ENCODE results near the gene OLIG1. TPM values are rescaled to one million over a fixed set of nuclear protein-coding genes. Genes with fewer than 3 reads are reported as not detected.

The OLIG1 gene
- total and polyA plus RNA-seq, 2 of the 4 experiments (the other 2 are of a cell fraction) = not detected

GRCh38 chr21:33031152-33031911, 38.6 kb upstream of the OLIG1 start:
- Histone ChIP-seq H3K9me3 (ENCODE audit: control insufficient read depth, insufficient read depth, low read length) (peaks cover 4% of the 10 kb centered on the region; the same call in 1 of the 2 replicates), H3K4ac (ENCODE audit: low read depth, low read length) (no peak overlapping the region), H2AFZ (replicated peaks; ENCODE audit: low read length, poor library complexity) (no peak overlapping the region), H2BK5ac (ENCODE audit: low read depth, low read length, poor library complexity, severe bottlenecking) (no peak overlapping the region), H3K36me3 (ENCODE audit: control insufficient read depth, insufficient read depth, low read length) (no peaks in the 10 kb centered on the region), H2AK5ac (ENCODE audit: low read depth, low read length) (no peak overlapping the region), H3K4me2 (ENCODE audit: low read depth, low read length) (no peak overlapping the region), H4K20me1 (ENCODE audit: insufficient read depth, low read length) (no peaks in the 10 kb centered on the region), H3K18ac (ENCODE audit: low read depth, low read length) (no peak overlapping the region), H3K14ac (replicated peaks; ENCODE audit: low read depth, low read length) (no peak overlapping the region), H2AK9ac (replicated peaks; ENCODE audit: low read depth, low read length, poor library complexity) (no peak overlapping the region), H3K27ac (ENCODE audit: insufficient read depth, low read length) (no peak overlapping the region), H4K8ac (ENCODE audit: low read depth in 2 of 2, low read length in 2 of 2) (no peak overlapping the region), H4K5ac (ENCODE audit: low read depth, low read length) (no peak overlapping the region), H3K4me1 (ENCODE audit: control insufficient read depth, insufficient read depth, low read length) (0 out of 2 replicates have a peak, but pooled peaks cover 2% of the 10 kb centered on the region), H3K9ac (ENCODE audit: low read depth, low read length) (no peak overlapping the region), H3K56ac (ENCODE audit: extremely low read depth, insufficient read depth, low read length) (no peak overlapping the region), H3K9me1 (ENCODE audit: insufficient read depth, low read length) (0 out of 2 replicates have a peak, but pooled peaks cover 4% of the 10 kb centered on the region), H3K4me3 (ENCODE audit: insufficient read depth, low read depth, low read length) (no peak overlapping the region), H3K27me3 (ENCODE audit: control insufficient read depth, insufficient read depth, low read length) (peaks cover 84% of the 10 kb centered on the region), H2BK120ac (ENCODE audit: low read depth, low read length) (no peak overlapping the region), H2BK20ac (ENCODE audit: low read depth, low read length) (no peak overlapping the region), H3K23ac (ENCODE audit: low read depth, low read length) (no peak overlapping the region), H4K91ac (ENCODE audit: insufficient read depth, low read depth, low read length) (no peak overlapping the region), H2BK15ac (ENCODE audit: low read depth, low read length) (no peak overlapping the region), H3K79me1 (ENCODE audit: low read depth in 1 of 2, low read length in 2 of 2) (no peaks in the 10 kb centered on the region)
- BruUV-seq (replicated peaks) = no TSS peak
- no peak for TF ChIP-seq SMC3 (IDR thresholded peaks at IDR 0.05; ENCODE audit: low read depth, low read length)
- TF ChIP-seq RAD21 (IDR thresholded peaks at IDR 0.05; ENCODE audit: low read length) = no peak
- no peak for TF ChIP-seq MXI1 (IDR thresholded peaks at IDR 0.05; ENCODE audit: borderline replicate concordance, low read depth, low read length)
- TF ChIP-seq CHD1 (IDR thresholded peaks at IDR 0.05; ENCODE audit: low read depth, low read length) = no peak
- TF ChIP-seq, protein P1, sequence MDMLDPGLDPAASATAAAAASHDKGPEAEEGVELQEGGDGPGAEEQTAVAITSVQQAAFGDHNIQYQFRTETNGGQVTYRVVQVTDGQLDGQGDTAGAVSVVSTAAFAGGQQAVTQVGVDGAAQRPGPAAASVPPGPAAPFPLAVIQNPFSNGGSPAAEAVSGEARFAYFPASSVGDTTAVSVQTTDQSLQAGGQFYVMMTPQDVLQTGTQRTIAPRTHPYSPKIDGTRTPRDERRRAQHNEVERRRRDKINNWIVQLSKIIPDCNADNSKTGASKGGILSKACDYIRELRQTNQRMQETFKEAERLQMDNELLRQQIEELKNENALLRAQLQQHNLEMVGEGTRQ (IDR thresholded peaks at IDR 0.05; ENCODE audit: low read depth, low read length) = no peak
- no peak for TF ChIP-seq NFE2L2 (IDR thresholded peaks at IDR 0.05; ENCODE audit: low read depth, low read length)
- TF ChIP-seq BHLHE40 (IDR thresholded peaks at IDR 0.05; ENCODE audit: low read depth, low read length) = no peak
- TF ChIP-seq MAZ (IDR thresholded peaks at IDR 0.05; ENCODE audit: borderline replicate concordance, low read depth, low read length) = no peak
- TF ChIP-seq RCOR1 (IDR thresholded peaks at IDR 0.05; ENCODE audit: insufficient replicate concordance, low read length) = no peak
- ChIA-PET POLR2A (ENCODE audit: unreplicated experiment) (no interaction called here), CTCF (no interaction called here)
- intact Hi-C loops (cut with micrococcal nuclease) (no loop called here), dilution Hi-C loops (cut with HindIII; ENCODE audit: low sequenced_read_pairs, unreplicated experiment) (no loop called here), in situ Hi-C loops (cut with MboI; ENCODE audit: low sequenced_read_pairs) (no loop called here)
- 38% methylated on average over 1 of the region's 10 CpGs; no CpG with 5 or more reads in 1 of the 2 experiments for WGBS, 2 experiments (ENCODE audit: extremely low coverage in 2 of 2, insufficient read length in 1 of 2)
- DNase-seq (no peak), ATAC-seq (ENCODE audit: low read depth) (no peak)
